ENCODE measurements around the gene OR2A12.

DNA sequence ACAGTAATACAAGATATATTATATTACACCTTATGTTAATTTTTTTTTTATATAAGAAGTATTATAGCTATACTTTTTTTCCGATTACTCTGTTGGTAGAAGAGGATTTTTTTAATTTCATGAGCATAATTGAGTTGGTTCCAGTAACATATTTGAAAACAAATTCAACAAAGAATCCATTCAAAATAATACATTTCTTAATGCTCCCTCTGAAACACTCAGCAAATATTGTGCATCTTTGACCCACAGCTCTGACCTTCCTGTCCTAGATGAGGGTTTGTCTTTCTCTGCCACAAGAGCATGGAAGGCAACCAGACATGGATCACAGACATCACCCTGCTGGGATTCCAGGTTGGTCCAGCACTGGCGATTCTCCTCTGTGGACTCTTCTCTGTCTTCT is 23.2 kb downstream of the OR2A12 start, which contains the start of gene OR2A2:
- TF ChIP-seq, protein P1, sequence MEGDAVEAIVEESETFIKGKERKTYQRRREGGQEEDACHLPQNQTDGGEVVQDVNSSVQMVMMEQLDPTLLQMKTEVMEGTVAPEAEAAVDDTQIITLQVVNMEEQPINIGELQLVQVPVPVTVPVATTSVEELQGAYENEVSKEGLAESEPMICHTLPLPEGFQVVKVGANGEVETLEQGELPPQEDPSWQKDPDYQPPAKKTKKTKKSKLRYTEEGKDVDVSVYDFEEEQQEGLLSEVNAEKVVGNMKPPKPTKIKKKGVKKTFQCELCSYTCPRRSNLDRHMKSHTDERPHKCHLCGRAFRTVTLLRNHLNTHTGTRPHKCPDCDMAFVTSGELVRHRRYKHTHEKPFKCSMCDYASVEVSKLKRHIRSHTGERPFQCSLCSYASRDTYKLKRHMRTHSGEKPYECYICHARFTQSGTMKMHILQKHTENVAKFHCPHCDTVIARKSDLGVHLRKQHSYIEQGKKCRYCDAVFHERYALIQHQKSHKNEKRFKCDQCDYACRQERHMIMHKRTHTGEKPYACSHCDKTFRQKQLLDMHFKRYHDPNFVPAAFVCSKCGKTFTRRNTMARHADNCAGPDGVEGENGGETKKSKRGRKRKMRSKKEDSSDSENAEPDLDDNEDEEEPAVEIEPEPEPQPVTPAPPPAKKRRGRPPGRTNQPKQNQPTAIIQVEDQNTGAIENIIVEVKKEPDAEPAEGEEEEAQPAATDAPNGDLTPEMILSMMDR (IDR thresholded peaks at IDR 0.05) = no peak
- TF ChIP-seq POLR2A (IDR thresholded peaks at IDR 0.05) = no peak
